Fibroblast of skin of scalp (primary cell): Measurements from ENCODE around the gene MGAT4C.

Experiments used
- DNase-seq: peaks from one replicate; pipeline ENCODE4 v3.0.0-alpha.2; 2013

Gene MGAT4C

GRCh38 chr12:85968606-85969005, 287.6 kb downstream of the MGAT4C start:
- DNase-seq, result no peak

- DNase-seq, result peak; percentile 18
These were observed 292.9 kb downstream of the MGAT4C start for GRCh38 chr12:85963326-85963725.

GRCh38 chr12:85956081-85956480, 300.1 kb downstream of the MGAT4C start:
- DNase-seq, result no peak

- DNase-seq, result no peak
These were observed 301.1 kb downstream of the MGAT4C start for GRCh38 chr12:85955127-85955526.

- peak; percentile 17 for DNase-seq
These were observed 304.4 kb downstream of the MGAT4C start for GRCh38 chr12:85951823-85952222.

- no peak for DNase-seq
These were observed 306.9 kb downstream of the MGAT4C start for GRCh38 chr12:85949253-85949652.

GRCh38 chr12:85948340-85948739, 307.9 kb downstream of the MGAT4C start:
- DNase-seq, result no peak

- no peak for DNase-seq
These were observed 308.9 kb downstream of the MGAT4C start for GRCh38 chr12:85947286-85947685.

- DNase-seq, result no peak
These were observed 309.8 kb downstream of the MGAT4C start for GRCh38 chr12:85946375-85946774.

- DNase-seq, result no peak
These were observed 329.0 kb downstream of the MGAT4C start for GRCh38 chr12:85927166-85927565.

GRCh38 chr12:85923767-85924331, 332.3 kb downstream of the MGAT4C start:
- DNase-seq, result peak; percentile 45

GRCh38 chr12:85920324-85920947, 335.8 kb downstream of the MGAT4C start:
- peak; percentile 21 for DNase-seq
